Measurements from ENCODE around the gene PORCN.

GRCh38 chrX:48473704-48473990 lies 35.1 kb upstream of the PORCN start:
- TF ChIP-seq CTCF (IDR thresholded peaks at IDR 0.05): no peak
- TF ChIP-seq POLR2A (IDR thresholded peaks at IDR 0.05): no peak
